RPMI8226 (cell line): Measurements from ENCODE around the gene HELT.
A peak's percentile ranks its signal among the peaks of the same experiment; 100 is the strongest.

ENCODE experiments used
- DNase-seq: peaks from one replicate; pipeline ENCODE4 v3.0.0-alpha.2; 2015

HELT gene

DNA sequence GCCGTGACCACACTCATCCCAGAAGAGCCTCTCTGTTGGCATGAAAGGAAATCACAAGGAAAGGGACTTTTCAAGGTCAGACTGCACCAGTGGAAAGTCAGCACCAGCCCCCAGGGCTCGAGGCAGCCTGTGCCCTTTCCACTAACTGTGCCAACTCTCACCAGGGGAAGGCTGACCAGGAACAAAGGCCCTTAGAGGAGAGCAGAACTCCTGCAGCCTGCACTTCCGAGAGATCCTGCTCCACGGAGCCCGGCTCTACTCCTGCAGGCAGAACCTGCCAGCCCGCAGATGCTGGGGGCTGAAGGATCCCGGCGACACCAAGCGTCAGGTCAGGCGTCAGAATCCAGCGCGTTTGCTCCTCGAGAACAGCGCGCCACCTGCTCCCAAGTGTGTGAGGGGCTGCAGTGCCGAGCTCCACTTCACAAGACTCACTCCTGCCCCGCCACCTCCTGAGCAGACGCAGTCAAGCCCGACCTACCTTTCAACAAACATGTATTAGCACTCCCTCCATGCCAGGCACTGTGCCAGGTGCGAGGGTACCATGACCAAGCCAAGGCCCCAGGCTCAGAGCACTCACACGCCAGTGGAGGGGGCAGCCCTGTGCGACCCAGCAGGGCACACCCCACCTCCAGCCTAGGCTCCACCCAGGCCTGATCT lies 13.6 kb upstream of the HELT start:
- DNase-seq, result no peak

DNA sequence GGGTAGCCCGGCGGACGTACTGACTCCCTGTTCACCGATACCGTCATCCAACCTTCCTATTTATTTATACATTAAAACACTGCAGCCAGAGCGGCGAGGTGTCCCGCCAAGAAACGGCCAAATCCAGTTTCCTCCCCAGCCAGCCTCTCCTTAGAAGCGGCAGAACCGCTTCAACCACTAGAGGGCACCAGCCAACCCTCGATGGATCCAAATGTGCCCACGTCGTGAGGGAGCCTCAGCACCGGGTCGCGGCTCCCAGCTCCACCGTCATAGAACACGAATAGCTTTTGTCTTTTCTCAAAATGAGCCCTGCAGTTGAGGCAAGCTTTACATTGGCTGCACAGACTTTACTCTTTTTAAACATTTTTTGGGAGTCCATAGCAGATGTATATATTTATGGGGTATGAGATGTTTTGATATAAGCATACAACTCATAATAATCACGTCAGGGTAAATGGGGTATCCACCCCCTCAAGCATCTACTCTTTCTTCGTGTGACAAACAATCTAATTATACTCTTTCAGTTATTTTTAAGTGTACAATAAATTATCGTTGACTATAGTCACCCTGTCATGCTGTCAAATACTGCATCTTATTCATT lies 13.0 kb upstream of the HELT start:
- DNase-seq, result peak; percentile 76

DNA sequence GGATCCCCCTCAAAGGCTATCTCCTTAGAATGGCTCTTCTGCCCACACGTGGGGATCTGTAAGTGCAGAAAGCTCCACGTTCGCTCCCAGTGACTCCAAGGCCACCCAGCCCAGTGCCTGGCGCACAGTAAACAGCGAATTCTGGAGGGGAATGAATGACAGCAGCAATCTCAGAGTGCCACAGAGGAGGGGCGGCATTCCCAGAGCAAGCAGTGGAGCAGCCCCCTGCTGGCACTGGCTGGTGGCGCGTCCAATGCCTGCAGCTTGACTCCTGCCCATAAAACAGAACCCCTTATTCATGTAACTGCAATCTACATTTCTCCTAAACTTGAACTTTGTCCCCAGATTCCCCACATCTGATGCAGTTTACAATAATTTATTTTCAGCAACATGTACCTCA lies 6.9 kb upstream of the HELT start:
- peak; percentile 15 for DNase-seq

DNA sequence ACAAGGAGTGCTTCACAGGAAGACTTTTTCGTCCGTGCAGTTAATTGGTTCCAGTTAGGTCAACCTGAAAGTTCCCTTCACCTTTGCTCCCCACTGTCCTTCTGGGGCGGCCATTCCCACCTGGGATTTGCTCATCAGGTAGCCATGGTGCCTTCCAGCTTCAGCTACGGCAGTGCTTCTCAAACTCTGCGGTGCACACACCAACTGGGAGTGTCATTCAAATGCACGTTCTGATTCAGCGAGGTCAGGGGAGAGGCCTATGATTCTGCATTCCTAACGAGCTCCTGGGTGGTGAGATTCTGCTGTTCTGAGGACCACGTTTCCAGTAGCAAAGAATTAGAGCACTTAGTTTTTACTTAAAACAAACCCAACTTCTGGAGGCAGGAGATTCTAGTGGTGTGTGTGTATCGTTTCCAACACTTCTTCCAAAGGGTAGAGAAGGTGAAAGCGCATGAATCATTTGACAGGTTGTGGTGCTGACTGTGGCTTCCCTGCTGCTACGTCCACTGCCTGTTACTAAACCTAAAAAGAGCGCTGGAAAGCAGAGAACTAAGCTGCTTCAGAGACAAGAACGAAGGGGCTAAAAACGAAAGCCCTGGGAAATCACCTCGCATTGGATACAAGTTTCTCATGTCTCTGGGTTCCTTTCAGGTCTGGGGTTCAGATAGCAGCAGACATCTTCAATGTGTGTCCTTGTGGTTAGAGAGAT lies 4.7 kb upstream of the HELT start:
- DNase-seq, result no peak

DNA sequence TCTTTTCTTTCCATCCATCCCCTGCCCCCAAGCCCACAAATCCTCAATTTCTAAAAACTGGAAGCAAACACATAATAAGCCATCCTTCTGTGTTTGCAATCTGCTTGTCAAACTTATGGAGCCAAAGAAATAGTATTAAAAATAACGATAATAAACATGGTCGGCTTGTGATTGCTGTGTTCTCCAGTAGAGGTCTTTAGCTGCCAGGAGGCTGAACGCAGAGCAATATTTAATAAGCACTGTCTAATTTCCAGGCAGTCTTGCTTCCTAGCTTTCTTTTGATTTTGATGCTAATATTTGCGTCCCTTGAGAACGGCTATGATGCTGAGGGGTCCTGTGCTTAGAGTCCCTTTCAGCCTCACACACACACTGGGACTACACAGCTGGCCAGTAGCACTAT lies 3.2 kb upstream of the HELT start:
- no peak for DNase-seq

DNA sequence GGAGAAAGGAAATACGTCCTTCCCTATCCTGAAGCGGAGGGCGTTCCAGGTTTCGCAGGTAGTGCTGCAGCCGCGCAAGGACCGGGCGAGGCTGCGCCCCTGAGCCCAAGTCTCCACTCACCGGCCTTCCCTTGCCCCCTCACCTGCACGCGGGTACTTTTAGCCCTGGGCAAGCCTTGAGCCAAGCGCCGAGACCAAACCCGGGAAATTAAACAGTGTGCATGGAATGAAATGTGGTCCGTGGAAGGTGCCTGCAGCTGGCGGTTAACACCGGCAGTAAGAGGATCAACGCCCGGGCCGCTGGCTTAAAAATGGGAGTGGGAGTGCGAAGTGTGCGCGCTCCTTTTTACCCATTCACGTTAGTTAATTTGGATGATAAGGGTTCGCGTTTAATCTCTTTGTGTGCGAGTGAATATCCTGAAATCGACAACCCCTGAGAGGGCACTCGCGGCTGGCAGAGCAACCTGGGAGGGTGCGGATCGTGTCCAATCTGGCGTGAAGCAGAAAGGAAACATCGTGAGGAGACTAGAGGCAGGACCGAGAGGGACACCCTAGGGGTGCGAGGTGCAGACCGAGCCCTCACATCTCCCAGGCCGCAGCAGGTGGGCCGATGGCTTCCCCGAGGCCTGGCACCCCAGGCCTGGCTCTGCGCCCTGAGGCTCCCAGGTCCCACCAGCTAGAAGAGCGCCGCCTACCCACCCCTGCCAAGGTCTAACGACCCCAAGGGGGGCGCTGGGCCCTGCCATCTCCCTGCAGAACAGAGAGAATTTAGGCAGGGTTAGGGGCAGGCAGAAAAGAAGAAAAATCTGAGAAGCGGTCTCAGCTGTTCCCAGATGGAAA lies 2.0 kb upstream of the HELT start:
- DNase-seq, result no peak

DNA sequence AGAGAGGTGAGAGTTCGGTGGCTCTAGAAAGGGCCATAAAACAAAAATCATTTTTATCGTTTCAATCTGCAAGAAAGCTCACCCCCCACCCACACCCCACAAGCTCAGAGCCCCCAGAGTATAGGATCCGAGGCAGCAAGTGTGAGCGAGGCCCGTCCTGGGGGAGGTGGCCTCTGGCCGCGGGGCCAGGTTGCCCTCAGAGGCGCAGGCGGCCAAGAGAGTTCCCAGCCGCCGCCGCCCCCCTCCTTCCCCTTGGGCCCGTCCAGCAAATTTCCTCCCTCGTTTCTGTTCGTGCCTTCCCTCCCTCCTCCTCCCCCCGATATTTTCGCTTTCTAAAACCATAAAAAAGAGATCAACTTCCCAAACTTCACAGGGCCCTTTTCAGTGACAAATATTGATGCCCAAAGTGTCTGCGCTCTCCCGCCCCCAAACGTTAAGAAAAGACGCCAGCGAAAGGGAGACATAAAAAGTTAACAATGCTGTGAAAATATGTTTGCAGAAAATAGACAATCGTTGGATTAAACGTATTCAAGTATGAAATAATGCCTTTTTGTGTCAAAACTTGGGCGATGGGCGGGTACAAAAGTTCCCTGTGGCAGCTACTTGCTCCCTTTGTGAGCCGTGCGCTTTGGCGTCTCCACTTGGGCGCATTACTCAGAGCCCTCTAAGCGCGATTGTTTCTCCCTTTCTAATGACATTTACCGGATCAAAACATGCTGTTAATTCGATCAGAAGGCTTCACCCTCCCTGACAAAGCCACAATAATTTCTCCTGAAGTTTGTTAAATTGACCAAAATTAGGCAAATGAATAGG lies 1.1 kb upstream of the HELT start:
- DNase-seq, result no peak

DNA sequence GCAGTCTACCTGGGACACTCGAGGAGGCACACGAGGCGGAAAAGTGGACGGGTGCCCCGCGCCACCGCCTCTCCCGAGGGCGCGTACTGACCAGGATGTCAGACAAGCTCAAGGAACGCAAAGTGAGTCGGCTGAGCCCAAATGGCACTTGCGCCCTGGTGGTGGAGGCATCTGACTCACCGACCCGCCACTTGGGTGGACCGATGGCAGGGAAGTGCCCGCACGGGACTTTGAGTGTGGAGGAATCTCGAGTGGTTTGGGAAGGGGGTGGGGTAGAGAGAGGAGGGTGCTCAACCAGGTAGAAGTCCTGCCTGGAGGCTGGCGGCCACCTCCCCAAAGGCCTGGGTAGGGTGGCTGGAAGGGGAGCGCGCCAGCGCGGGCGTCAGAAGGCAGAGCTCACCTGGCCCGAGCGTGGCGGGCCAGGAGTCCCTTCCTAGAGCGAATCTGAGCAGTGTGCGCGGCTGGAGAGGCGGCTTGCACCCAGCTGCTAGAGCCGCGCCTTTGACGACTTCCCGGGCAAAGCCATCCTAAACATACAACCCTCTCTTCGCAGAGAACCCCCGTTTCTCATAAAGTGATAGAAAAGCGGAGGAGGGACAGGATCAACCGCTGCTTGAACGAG lies 655 bp downstream of the HELT start:
- no peak for DNase-seq

DNA sequence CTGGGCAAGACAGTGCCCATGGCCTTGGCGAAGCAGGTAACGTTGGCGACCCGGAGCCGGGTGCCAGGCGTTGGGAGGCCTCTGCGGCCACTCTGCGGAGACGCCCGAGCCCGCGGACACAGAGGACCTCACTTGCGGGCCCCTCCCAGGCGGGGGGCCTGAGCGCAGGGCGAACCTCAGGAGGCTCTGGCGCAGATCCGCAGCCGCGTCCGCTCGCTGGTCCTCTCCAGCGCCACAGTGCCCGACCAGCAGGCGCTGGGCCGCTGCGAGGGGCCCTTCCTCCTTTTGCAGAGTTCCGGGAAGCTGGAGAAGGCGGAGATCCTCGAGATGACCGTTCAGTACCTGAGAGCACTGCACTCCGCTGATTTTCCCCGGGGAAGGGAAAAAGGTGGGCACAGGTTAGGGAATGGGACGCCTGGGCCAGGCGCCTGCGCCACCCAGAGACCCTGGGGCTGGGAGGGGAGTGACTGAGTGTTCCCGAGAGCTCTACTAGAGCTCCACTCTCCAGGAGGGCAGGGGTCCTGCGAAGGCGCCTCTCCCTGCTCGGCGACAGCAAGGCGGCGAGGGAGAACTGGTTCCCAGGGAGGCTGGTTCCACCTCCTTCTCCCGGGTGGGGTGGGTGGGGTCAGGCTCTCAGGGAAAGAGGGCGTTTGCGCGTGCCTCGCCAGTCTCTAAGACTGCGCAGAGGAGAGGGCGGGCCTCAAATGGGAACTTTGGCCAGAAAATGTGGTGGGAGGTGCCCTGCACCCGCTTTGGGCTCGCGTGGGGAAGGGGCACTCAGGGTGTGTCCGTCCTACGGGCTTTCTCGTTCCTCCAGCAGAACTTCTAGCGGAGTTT lies 1.4 kb downstream of the HELT start:
- DNase-seq, result no peak

DNA sequence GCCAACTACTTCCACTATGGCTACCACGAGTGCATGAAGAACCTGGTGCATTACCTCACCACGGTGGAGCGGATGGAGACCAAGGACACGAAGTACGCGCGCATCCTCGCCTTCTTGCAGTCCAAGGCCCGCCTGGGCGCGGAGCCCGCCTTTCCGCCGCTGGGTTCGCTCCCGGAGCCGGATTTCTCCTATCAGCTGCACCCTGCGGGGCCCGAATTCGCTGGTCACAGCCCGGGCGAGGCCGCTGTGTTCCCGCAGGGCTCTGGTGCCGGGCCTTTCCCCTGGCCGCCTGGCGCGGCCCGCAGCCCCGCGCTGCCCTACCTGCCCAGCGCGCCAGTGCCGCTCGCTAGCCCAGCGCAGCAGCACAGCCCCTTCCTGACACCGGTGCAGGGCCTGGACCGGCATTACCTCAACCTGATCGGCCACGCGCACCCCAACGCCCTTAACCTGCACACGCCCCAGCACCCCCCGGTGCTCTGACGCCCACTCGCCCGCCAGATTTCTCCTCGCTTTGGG lies 2.1 kb downstream of the HELT start:
- DNase-seq, result no peak

DNA sequence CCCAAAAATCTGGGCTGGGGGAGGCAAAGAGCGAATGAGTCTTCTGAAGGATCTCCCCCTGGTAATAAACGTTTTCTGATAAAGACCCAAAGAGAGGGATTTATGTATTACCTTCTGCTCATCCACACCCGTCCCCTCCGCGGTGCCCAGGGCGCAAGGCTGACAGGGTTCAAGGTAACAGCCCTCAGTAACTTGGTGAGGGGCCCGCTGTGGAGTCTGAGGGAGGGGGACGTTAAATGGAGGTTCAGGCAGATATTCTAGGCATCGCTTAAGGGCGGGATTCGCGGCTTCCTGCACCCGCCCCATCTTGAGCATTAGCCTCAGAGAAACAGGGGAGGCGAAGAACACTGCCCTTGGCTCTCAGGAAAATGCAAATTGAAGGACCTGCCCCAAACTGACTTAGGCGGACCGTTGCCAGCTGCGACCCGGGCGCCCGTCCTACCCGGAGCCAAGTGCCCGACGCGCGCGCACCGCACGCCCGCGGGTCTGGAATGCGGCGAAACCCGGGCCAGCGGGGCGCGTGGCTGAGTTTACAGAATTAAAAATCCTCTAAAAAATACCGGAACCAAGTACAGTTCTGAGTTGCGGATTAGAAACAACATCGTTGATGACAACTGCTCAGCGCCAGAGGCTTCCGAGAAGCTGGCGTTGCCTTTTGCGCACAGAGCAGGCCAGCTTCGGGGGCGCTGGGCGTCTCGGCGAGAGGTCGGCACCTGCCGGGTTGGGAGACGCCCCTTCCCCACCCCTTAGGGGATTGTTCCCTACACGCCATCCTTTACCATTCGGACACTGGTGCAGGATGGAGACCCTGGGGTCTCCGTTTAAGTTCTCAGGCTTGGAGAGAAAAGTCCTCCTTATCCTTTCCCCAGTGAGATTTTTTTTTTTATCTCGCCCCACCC lies 2.8 kb downstream of the HELT start:
- no peak for DNase-seq

DNA sequence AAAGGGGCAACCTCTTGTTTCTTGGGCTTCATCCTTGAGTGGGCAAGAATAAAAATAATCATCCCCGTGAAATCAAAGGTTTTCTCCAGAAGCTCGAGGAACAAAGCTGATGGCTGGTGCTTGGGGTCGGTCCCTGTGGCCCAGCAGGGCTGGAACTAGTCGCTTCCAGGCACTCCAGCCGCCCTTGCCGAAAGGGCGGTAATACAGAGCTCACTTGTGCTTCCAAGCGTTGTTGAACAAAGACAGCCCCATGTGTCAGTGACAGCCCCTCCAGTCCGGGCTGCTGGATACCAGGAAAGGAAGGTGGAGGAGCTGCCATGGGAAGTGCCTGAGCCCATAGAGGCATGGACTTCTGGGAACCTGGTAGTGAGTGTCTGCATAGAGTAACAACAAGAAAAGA lies 5.2 kb downstream of the HELT start:
- no peak for DNase-seq

DNA sequence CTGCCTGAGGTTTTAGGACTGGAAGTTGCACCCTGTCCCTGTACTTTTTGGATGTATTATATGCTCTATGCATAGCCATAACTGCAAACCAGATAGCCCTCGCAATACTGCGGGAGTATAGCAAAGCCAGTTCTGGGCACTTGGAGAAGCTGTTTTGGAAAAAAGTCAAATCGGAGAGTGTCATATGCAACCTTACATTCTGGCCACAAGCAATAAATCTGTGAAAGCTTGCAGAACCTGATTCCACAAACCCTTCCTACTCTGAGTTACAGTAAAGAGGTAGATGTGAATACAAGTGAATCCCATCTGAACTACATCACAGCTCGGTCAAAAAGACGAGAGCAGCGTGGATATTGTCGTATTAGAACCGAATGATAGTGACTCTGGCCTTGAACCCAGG lies 10.3 kb downstream of the HELT start:
- no peak for DNase-seq

DNA sequence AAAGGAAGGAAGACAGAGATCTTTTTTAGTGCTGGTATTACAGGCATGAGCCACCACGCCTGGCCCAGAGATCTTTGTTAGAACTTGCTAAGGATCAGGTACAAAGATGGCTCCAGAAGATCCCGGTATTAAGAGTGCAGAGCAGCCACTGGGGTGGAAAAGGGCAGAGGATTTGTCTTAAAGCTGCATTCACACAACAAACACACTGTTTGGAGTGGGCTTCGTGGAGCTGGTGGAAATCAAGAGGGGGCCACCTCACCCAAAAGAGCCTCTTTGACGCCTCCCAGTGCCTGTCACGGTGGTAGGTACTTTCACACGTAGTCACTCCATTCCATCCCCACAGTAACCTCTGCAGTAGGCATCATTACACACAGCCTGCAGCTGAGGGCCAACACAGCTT lies 13.3 kb downstream of the HELT start:
- no peak for DNase-seq

DNA sequence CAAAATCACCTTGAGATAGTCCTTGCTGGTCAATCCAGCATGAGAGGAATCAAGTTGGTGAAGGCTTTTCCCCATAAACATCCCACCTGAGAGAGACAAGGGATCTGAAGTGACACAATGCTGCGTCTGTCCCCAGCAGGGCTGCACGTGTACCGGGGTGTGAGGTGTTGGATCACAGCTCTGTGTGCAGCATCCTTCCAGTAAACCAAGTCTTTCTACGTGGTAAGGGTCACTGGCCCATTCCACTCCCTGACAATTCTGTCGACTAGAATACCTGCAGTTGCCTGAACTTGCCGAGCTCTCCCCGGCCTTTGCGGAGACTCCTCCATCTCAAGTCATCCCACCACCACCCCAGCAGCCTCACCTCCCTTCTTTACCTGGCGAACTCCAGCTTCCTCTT lies 14.8 kb downstream of the HELT start:
- DNase-seq, result no peak

DNA sequence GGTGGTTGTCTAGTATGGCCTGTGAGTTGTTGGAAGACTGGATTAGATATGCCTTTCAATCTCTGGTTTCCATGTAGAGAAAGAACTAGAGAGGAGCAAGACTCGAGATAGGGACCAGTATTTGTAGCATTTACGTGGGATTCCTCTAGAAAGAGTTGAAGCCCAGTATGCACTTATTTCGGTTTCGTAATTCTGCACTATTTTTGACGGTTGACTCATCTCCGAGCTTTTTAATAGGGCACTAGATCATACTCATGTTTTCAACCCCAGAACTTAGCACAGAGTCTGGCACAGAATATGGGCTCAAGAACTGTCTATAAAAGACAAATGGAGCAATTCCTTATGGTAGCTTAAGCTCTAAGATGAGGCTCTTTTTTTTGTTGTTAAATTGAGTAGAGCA lies 15.7 kb downstream of the HELT start:
- DNase-seq, result no peak

DNA sequence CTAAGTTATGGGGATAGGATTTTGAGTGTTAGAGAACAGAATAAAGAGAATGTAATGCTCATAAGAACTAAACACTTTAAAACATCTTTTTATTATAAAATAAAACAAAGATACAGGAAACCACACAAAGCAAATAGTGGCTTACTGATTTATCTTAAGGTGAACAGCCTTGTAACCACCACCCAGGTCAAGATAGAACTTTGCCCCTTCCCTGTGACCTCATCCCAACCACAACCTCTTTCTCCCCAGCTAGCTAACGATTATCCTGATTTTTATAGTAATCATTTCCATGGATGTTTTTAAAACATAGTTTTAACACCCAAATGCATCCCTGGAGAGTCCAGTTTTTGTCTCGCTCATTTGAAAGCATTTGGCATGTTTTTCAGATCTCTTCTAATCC lies 17.0 kb downstream of the HELT start:
- DNase-seq, result no peak

DNA sequence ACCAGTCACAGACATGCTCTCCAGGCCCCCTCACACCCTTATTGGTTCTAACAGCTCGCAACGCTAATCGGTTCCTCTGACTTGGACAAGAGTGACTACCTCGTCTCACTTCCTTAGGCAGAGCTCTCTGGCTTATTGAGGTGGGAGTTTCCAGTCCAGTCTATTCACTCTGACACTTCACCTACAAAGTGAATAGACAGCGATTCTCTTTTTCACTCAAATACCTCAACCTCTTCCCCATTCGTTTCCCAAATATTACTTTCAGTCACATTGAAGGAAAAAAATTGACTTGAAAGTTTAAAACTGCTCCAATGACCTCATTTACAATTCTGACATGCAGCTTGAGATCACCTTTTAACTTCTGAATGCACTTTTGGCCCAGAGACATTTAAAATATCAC lies 17.7 kb downstream of the HELT start:
- no peak for DNase-seq

DNA sequence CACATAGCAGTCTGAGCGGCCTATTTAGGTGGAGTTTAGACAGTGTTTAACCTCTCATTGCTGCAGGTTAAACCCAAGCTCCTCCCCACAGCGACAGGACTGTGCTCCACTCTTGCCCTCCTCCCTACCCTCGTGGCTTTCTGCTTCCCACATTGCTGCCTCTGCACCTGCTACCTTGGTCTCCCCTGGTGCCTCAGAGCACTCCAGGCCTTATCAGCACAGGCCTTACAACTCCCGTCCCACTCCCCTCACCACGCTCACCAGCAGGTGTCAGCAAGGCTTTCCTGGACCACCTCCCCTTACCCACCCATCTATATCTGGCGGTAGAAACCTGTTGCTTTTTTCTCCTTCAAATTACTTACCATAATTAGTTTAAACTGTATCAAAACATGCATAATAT lies 18.6 kb downstream of the HELT start:
- DNase-seq, result no peak
